Smooth muscle cell of the brain vasculature (primary cell): ENCODE data around the gene IL33.

Experiments
- DNase-seq: peaks from one replicate; pipeline ENCODE4 v3.0.0-alpha.2; 2012; ENCODE audit warnings: low read depth, low spot score

Gene IL33

GRCh38 chr9:6302417-6302816, 86.8 kb downstream of the IL33 start:
- DNase-seq: no peak

DNA sequence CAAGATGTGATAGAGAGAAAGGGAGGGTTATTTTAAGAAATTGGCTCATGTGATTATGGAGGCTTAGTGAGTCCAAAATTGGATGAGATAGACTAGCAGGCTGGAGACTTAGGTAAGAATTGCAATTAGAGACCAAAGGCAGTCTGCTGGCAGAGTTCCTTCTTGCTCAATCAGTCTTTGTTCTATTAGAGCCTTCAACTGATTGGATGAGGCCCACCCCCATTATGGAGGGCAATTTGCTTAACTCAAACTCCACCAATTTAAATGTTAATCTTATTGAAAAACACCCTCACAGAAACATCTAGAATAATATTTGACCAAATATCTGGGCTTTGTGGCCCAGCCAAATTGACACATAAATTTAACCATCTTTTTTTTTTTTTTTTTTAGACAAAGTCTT, 88.6 kb downstream of the IL33 start:
- no peak for DNase-seq

DNA sequence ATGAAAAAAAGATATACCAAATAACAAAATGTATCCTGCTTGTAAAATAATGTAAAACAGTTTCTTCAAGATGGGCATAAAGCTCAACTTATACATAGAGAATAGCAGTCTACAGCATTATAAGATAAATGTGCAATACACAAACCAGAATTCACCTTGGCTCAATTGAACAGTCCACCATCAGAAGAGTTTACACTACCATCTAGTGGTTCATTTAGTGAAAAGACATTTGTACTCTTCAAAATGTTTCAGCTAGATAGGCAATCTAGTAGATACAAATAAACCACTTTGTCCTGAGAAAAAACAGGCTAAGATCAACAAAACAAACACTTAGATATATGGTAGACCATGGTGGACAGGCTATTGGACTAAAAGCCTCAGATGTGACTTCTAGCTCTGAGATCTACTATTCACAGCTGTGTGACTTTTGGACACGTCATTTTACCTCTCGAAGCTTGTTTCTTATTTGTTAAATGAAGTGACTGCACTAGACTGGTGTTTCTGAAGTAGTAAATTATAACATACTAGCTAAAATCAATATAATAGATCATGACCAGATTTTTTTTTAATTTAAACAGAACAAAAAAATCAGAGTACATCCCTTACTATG, 90.5 kb downstream of the IL33 start:
- DNase-seq: no peak
